Keratinocyte (primary cell): ENCODE measurements around the gene MAPK9.

ENCODE experiments used
- EZH2 ChIP-seq: IDR thresholded peaks from one replicate; pipeline ENCODE4 v1.6.1; 2012; ENCODE audit warnings: inconsistent platforms, mild to moderate bottlenecking, low read length, moderate library complexity
- TF ChIP-seq, protein P1 (sequence below), 3 experiments: IDR thresholded peaks in 1 of 3; conservative IDR thresholded peaks in 1 of 3; optimal IDR thresholded peaks in 1 of 3; 2 replicates in 2 of 3; 3 replicates in 1 of 3; pipeline versions ENCODE3 to v1.5.1; 2011; ENCODE audit warnings: low read length in 3 of 3, mild to moderate bottlenecking in 3 of 3, moderate library complexity in 2 of 3, control low read depth in 1 of 3, inconsistent platforms in 1 of 3; ENCODE audit not compliant: insufficient read depth in 2 of 3; ENCODE audit errors: extremely low read depth in 1 of 3

- TF ChIP-seq, protein P1, sequence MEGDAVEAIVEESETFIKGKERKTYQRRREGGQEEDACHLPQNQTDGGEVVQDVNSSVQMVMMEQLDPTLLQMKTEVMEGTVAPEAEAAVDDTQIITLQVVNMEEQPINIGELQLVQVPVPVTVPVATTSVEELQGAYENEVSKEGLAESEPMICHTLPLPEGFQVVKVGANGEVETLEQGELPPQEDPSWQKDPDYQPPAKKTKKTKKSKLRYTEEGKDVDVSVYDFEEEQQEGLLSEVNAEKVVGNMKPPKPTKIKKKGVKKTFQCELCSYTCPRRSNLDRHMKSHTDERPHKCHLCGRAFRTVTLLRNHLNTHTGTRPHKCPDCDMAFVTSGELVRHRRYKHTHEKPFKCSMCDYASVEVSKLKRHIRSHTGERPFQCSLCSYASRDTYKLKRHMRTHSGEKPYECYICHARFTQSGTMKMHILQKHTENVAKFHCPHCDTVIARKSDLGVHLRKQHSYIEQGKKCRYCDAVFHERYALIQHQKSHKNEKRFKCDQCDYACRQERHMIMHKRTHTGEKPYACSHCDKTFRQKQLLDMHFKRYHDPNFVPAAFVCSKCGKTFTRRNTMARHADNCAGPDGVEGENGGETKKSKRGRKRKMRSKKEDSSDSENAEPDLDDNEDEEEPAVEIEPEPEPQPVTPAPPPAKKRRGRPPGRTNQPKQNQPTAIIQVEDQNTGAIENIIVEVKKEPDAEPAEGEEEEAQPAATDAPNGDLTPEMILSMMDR (optimal IDR thresholded peaks at IDR 0.05 in 1 of 3, IDR thresholded peaks at IDR 0.05 in 1 of 3, conservative IDR thresholded peaks at IDR 0.05 in 1 of 3; ENCODE audit: extremely low read depth in 1 of 3, insufficient read depth in 2 of 3, low read length in 3 of 3) = no peak
- TF ChIP-seq EZH2 = no peak
Measured at GRCh38 chr5:180290568-180291233, 1.2 kb downstream of the MAPK9 start.
